ENCODE data around the gene TUBA4B.

Gene TUBA4B

DNA sequence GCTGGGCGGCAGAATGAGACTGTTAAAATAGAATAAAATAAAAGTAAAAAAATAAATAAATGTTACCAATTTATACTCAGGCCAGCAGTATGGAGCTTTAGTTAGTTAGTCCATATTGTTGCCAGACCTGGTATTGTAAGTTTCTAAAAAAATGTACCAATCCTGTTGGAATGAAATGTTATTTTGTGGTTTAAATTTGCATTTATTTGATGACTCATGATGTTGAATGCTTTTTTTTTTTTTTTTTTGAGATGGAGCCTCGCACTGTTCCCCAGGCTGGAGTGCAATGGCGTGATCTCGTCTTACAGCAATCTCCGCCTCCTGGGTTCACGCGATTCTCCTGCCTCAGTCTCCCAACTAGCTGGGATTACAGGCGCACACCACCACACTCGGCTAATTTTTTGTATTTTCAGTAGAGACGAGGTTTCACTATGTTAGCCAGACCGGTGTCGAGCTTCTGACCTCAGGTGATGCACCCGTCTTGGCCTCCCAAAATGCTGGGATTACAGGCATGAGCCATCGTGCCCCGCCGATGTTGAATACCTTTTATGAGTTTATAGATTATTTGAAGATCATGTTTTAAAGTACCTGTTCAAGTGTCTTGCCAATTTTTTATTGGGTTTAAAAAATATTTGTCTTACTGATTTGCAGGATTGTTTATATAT, 61.9 kb downstream of the TUBA4B start:
- no peak for DNase-seq (ENCODE audit: low read depth in 2 of 3, low spot score in 2 of 3)

Measured in activated CD8-positive, alpha-beta memory T cell treated with anti-CD3 and anti-CD28 coated beads for 48 hours (primary cell).